Heart right ventricle (tissue), 16 donors: ENCODE results near the gene UGT2B17. TPM values are rescaled to one million over a fixed set of nuclear protein-coding genes. Genes with fewer than 3 reads are reported as not detected.
"Not testable (repeated sequence)": the region's sequence is repeated elsewhere in the genome, so short reads cannot be mapped to it uniquely, and the experiment has no call there.

Experiments used
- ATAC-seq, 8 donors: fragments of 200-7000 bp; cut with Tn5 transposase; one replicate each; pipeline ENCODE4 v1.9.1; 2020; ENCODE audit warnings: mild to moderate bottlenecking in 8 of 8, moderate library complexity in 8 of 8, moderate number of reproducible peaks in 1 of 8
- DNase-seq, 2 donors: peaks; one replicate each; pipeline ENCODE4 v3.0.0-alpha.2; 2020
- H3K27ac ChIP-seq, 10 donors: fragments of 200-600 bp; sonication (generic) in 2 of 10; one replicate each; pipeline versions ENCODE4 v1.5.0 to v1.8.0; 2020 to 2022; ENCODE audit warnings: mild to moderate bottlenecking in 3 of 10
- H3K27me3 ChIP-seq, 7 donors: fragments of 200-600 bp; one replicate each; pipeline ENCODE4 v1.8.0; 2021 to 2022; ENCODE audit warnings: mild to moderate bottlenecking in 2 of 7
- H3K36me3 ChIP-seq, 9 donors: fragments of 200-600 bp; sonication (generic) in 1 of 9; one replicate each; pipeline versions ENCODE4 v1.5.0 to v1.8.0; 2020 to 2022; ENCODE audit warnings: mild to moderate bottlenecking in 2 of 9
- H3K4me1 ChIP-seq, 9 donors: fragments of 200-600 bp; sonication (generic) in 1 of 9; one replicate each; pipeline versions ENCODE4 v1.5.0 to v1.8.0; 2020 to 2022; ENCODE audit warnings: mild to moderate bottlenecking in 4 of 9
- H3K4me3 ChIP-seq, 10 donors: fragments of 200-600 bp; sonication (generic) in 2 of 10; one replicate each; pipeline versions ENCODE4 v1.5.0 to v1.8.0; 2020 to 2022; ENCODE audit warnings: mild to moderate bottlenecking in 7 of 10, moderate library complexity in 2 of 10
- H3K9me3 ChIP-seq, 11 donors: fragments of 200-600 bp in 10 of 11; sonication (generic) in 2 of 11; one replicate each; pipeline versions ENCODE4 v1.5.0 to v1.8.0; 2013 to 2022; ENCODE audit warnings: mild to moderate bottlenecking in 2 of 11, control low read depth in 1 of 11, moderate library complexity in 1 of 11
- CTCF ChIP-seq, 9 donors: fragments of 200-600 bp; sonication (generic) in 2 of 9; IDR thresholded peaks; one replicate each; pipeline versions ENCODE4 v1.5.0 to v1.8.0; 2021 to 2022; ENCODE audit warnings: antibody characterized with exemption in 9 of 9, mild to moderate bottlenecking in 5 of 9, moderate library complexity in 1 of 9
- WGBS, 2 donors: extraction: QIAGEN DNeasy Blood & Tissue Kit; methylation state at CpG; one replicate each; pipeline ENCODE4 v1.1.7; 2013; ENCODE audit warnings: inconsistent platforms in 1 of 2; 5-methylcytosine and 5-hydroxymethylcytosine counted together
- intact Hi-C, 10 donors: fragments of 100-400 bp; cut with DNase I; formaldehyde crosslinking; loops; one replicate each; pipeline versions ENCODE4 v1.11.1 to v1.14.2; 2022
- polyA plus RNA-seq, 2 donors: library from polyadenylated mRNA; stranded (reverse); fragments of 200-250 nt; gene quantifications; one replicate each; pipeline ENCODE4 v1.2.3, GENCODE V29; 2013
- total RNA-seq, 10 donors: library from RNA; stranded (reverse); fragmentation: NEBNext Ultra II Directional in 3 of 10; extraction: Animal tissue kit (Norgen Biotek cat#: 25700) in 3 of 10; gene quantifications; one replicate each; pipeline versions ENCODE4 v1.2.1 to v1.2.4, GENCODE V29; 2021 to 2023
- donor health status: Arrhythmogenic right ventricular cardiomyopathy.
- donor health status: ischemic (EF 13 %, LVEDD 7.1; RV severe dilation, severe dysfunction).
- donor health status: healthy with polysubstance abuse.
- donor health status: DM: no; HTN: yes; CAD: no.
- donor health status: DM: no; HTN: no; CAD: no.
- donor health status: ischemic (EF 25% LVEDD 6.9; RV normal size, moderate dysfunction).
- donor health status: ischemic (EF 25% LVEDD 5.7; RV mildly dilated, moderate dysfunction).
- donor health status: healthy.
- donor health status: DM: yes; HTN: yes; CAD: no.
- donor health status: Ischemic cardiomyopathy.
- donor health status: ischemic (EF 35%, LVEDD 5.7; RV mildly dilated, moderate dysfunction).
- donor health status: nonischemic (EF 11% LVEDD 7.7; RV severe dilation, severe dysfunction).
- donor health status: DM: yes; HTN: yes; CAD: no.
- donor health status: PGD.
- donor health status: ischemic (EF 29% LVEDD 5.4; RV normal size, mild dysfunction).
- donor health status: nonischemic (EF 23%, LVEDD 6.1; RV moderate dilation, normal function).

Gene UGT2B17
- total and polyA plus RNA-seq, 12 donors: 0.12 TPM; not detected in 11

- intact Hi-C loops: no loop called here
- Histone ChIP-seq H3K27ac (no peak overlapping the region), H3K4me1 (no peaks in the 10 kb centered on the region), H3K9me3 (peaks cover 0 to 21% (median 0%) of the 10 kb centered on the region in 11 donors), H3K36me3 (no peaks in the 10 kb centered on the region), H3K27me3 (no peaks in the 10 kb centered on the region), H3K4me3 (no peak overlapping the region)
- DNase-seq (no peak), ATAC-seq (no peak)
- WGBS, 2 donors: 63% methylated on average over 6 of the region's 6 CpGs; no CpG with 5 or more reads in 1 of the 2 donors
- no peak for TF ChIP-seq CTCF (IDR thresholded peaks at IDR 0.05)
Measured at GRCh38 chr4:68535974-68536373, 40.1 kb downstream of the UGT2B17 start.

- not testable (repeated sequence) for ATAC-seq, DNase-seq
Measured at GRCh38 chr4:68522232-68522631, 53.9 kb downstream of the UGT2B17 start.

GRCh38 chr4:68520985-68521384 lies 55.1 kb downstream of the UGT2B17 start:
- Histone ChIP-seq H3K36me3 (no peaks in the 10 kb centered on the region), H3K4me3 (no peak overlapping the region), H3K27ac (no peak overlapping the region), H3K4me1 (no peaks in the 10 kb centered on the region), H3K9me3 (no peaks in the 10 kb centered on the region), H3K27me3 (no peaks in the 10 kb centered on the region)
- intact Hi-C loops: no loop called here
- WGBS, 2 donors: 63% methylated on average over 2 of the region's 2 CpGs; no CpG with 5 or more reads in 1 of the 2 donors
- DNase-seq (no peak), ATAC-seq (no peak)
- TF ChIP-seq CTCF (IDR thresholded peaks at IDR 0.05): no peak

More at GRCh38 chr4:68522232-68522631, 53.9 kb downstream of the UGT2B17 start:
- intact Hi-C loops, H3K4me3 ChIP-seq, H3K4me1 ChIP-seq, H3K9me3 ChIP-seq, H3K36me3 ChIP-seq, H3K27me3 ChIP-seq, H3K27ac ChIP-seq: not testable (repeated sequence)
- WGBS, 2 donors: 56% methylated on average over 1 of the region's 1 CpG; no CpG with 5 or more reads in 1 of the 2 donors

- no peak for DNase-seq
- no peak for ATAC-seq
- TF ChIP-seq CTCF (IDR thresholded peaks at IDR 0.05): no peak
- no peak overlapping the region for H3K4me3 ChIP-seq
- H3K4me1 ChIP-seq: no peaks in the 10 kb centered on the region
- WGBS, 2 donors: 85% methylated on average over 1 of the region's 1 CpG; no CpG with 5 or more reads in 1 of the 2 donors
- no peak overlapping the region for H3K27ac ChIP-seq
- no peaks in the 10 kb centered on the region for H3K9me3 ChIP-seq
- intact Hi-C loops: no loop called here
- H3K36me3 ChIP-seq: no peaks in the 10 kb centered on the region
- no peaks in the 10 kb centered on the region for H3K27me3 ChIP-seq
Measured at GRCh38 chr4:68518889-68519288, 57.2 kb downstream of the UGT2B17 start.

GRCh38 chr4:68505452-68505851 lies 70.7 kb downstream of the UGT2B17 start:
- H3K36me3 ChIP-seq, H3K27ac ChIP-seq, H3K27me3 ChIP-seq, H3K4me1 ChIP-seq, ATAC-seq, DNase-seq, H3K9me3 ChIP-seq, H3K4me3 ChIP-seq: not testable (repeated sequence)
- 91 to 97% methylated on average over 1 of the region's 1 CpG for WGBS, 2 donors
- intact Hi-C loops: loop anchor here in 4 of 10 donors (5.0 kb wide), 1 partner anchor 122 kb away; no protein-coding TSS in a partner anchor

- not testable (repeated sequence) for H3K27ac ChIP-seq, DNase-seq, H3K4me3 ChIP-seq, H3K36me3 ChIP-seq, H3K27me3 ChIP-seq, H3K9me3 ChIP-seq, ATAC-seq, H3K4me1 ChIP-seq
- intact Hi-C loops: loop anchor here in 4 of 10 donors (5.0 kb wide), 1 partner anchor 122 kb away; no protein-coding TSS in a partner anchor
- 93 to 96% methylated on average over 4 of the region's 4 CpGs for WGBS, 2 donors
Measured at GRCh38 chr4:68504836-68505235, 71.3 kb downstream of the UGT2B17 start.

- H3K4me1 ChIP-seq, H3K9me3 ChIP-seq, H3K36me3 ChIP-seq, ATAC-seq, H3K4me3 ChIP-seq, H3K27ac ChIP-seq, intact Hi-C loops, DNase-seq, H3K27me3 ChIP-seq: not testable (repeated sequence)
- WGBS, 2 donors: 64 to 68% methylated on average over 4 of the region's 4 CpGs
Measured at GRCh38 chr4:68503462-68503861, 72.7 kb downstream of the UGT2B17 start.
